Dermis microvascular lymphatic vessel endothelial cell (primary cell): ENCODE results near the gene CDKAL1. TPM values are rescaled to one million over a fixed set of nuclear protein-coding genes. Genes with fewer than 3 reads are reported as not detected.

ENCODE experiments used
- DNase-seq, 2 donors: peaks; one replicate each; pipeline versions ENCODE4 v3.0.0 to v3.0.0-alpha.2; 2010; ENCODE audit warnings: low read depth in 2 of 2
- total RNA-seq: library from RNA; depleted of rRNA; stranded (reverse); fragments of >200 nt; gene quantifications from 2 replicates; pipeline ENCODE4 v1.2.1, GENCODE V29; 2014

The CDKAL1 gene
- total RNA-seq, 1 donor from 2014 or later: 17.8 TPM

DNA sequence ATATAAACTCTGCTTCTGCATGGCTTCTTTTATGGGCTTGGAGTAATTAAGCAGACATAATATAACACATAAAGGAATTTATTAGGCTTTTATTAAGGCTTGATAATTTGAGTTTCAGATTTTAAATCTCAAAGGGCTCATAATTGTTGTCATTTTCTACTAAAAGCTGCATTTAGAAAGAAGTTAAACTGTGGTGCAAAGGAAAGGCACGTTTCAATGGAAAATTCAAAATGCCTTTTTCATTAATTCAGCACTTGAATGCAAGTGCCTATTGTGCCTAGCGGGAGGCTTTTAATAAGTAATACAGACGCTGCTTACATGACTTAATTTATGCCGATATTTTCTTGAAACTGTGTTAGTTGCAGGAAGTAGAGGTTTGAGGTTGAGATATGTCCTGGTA is 627.5 kb downstream of the CDKAL1 start:
- no peak for DNase-seq

DNA sequence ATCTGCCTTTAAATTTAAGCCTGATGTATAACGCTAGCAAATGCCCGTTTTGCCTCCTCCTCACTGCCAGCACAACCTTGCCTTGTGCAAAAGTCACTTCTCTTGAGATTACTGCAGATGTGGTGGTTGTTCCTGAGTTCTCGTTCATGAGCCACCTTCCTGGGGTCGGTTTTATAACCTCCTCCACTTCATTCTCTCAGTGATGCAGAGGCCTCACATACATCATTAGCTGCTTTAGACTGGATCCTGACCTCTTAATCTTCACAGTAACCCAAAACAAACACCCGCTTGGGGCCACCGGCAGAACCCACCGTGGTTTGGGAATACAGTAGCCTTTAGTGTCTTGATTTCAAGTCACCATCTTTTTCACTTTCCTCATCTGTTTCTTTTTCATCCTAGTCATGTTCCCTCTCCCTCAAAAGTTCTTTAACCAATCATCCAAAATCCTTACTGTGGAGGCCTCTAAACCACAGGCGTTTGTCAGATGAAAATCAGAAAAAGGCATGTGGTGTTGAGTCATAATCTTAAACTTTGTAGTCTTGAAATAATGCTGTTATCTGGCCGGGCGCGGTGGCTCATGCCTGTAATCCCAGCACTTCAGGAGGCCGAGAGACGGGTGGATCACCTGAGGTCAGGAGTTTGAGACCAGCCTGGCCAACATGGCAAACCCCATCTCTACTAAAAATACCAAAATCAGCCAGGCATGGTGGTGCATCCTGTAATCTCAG is 629.0 kb downstream of the CDKAL1 start:
- no peak for DNase-seq

DNA sequence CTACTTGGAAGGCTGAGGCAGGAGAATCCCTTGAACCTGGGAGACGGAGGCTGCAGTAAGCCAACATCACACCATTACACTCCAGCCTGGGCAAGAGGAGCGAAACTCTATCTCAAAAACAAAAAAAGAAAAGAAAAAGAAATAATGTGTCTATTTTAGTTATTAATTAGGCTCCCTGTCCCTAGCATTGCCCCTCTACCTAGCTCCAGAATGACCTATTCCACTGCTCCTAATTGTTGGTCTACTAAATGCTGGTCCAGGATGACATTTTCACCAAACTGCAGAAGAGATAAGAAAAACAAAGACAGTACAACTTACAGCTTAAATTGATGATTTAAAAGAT is 629.6 kb downstream of the CDKAL1 start:
- DNase-seq: no peak

DNA sequence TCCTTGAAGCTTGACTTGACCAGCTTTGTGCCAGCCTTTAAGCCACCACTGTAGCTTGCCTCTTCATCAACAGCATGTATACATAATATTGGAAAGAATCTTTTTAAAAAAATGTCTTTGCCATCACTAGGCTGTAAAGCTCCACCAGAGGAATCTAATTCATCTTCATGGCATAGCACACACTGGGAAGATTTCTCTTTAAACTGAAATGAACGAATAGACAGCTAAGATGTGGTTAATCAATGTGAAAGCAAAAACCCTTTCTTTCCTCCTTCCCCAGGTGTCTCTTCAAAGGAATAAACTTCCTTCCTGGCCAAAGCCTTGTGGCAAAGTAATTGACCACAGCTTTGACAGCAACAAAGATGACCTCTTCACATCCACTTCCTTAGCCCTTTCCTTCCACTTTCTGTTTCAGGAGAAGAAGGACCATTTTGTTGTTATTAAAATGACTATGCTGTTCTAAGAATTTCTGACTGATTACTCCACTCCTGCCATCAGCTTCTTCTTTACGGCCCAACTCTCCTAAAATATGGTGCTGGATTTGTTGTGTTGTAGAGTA is 630.6 kb downstream of the CDKAL1 start:
- peak in 1 of 2 donors; percentile 55 for DNase-seq

DNA sequence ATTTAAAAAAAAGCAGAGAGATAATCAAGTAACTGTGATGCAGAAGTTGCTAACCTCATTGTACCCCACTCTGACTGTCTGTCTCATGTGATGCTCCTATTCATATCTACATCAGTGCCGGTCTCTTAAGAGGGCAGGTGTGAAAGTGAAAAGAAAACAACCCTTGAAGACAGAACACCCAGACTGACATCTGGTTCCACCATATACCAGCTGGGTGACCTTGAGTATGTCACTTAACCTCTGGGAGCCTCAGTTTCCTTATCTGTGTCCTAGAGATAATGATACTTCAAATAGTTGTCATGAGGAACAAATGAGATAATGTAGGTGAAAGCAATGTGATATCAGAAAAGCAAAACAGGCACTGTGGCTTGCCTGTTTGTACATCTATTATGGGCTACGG is 632.5 kb downstream of the CDKAL1 start:
- no peak for DNase-seq

DNA sequence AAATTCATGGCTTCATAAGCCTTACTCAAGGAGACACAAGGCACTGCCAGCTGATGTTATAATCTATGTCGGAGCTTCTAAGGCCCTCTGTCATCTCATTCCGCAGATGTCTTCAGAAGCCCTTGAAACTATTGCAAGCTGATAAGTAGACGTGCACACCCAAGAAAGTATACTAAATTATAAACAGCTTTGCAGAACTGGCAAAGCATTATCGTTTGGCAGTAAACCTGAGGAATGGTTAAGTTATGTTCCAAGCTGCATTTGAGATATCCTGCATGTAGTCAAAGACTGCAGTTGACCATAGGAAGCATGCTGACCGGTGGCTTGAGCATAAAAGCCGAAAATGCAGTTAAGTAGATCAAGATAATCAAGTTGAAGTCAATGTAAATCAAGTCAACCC is 633.5 kb downstream of the CDKAL1 start:
- no peak for DNase-seq

DNA sequence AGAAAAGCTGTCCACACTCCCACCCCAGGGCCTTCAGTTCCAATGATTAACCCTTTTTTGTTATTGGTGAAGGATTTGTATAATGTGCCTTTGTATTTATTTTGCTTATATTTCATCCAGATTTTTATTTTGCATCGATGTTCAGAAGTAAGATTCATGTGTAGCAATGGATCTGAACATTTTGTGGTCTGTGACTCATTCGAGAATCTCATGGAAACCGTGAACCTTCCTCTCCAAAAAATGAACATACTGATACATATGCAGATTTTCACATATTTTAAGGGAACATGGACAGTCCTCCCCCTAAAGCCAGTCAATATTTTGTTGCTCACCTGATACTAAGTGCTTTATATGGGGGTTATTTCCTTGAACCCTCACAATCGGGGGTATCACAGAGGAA is 637.5 kb downstream of the CDKAL1 start:
- DNase-seq: no peak

DNA sequence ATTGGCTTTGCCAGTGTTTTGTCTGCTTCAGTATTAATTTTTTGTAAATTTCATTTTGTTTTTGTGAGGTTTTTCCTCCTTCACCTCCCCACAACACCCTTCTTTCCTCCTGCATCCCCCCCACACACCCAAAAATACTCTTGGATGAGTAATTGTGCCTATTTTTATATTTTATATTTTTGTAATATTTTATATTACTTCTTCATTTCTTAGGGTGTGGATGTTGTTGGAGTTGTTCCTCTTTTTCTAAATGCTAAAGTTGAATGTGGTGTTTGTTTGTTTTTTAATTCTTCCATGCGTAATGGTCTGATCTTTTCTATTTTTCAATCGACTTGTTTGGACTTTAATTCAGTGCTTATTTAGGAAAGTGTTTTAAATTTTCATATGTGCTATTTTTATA is 638.8 kb downstream of the CDKAL1 start:
- DNase-seq: no peak

DNA sequence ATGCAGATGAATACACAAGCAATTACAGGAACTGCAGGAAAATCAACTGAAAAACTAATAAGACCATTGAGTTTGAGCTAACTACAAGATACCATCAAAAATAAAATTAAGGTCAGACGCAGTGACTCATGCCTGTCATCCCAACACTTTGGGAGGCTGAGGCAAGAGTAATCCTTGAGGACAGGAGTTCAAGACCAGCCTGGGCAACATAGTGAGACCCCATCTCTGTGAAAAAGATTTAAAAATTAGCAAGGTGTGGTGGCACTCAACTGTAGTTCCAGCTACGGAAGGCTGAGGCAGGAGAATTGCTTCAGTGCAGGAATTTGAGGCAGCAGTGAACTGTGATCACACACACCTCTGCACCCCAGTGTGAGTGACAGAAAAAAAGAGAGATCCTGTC is 639.4 kb downstream of the CDKAL1 start:
- no peak for DNase-seq

DNA sequence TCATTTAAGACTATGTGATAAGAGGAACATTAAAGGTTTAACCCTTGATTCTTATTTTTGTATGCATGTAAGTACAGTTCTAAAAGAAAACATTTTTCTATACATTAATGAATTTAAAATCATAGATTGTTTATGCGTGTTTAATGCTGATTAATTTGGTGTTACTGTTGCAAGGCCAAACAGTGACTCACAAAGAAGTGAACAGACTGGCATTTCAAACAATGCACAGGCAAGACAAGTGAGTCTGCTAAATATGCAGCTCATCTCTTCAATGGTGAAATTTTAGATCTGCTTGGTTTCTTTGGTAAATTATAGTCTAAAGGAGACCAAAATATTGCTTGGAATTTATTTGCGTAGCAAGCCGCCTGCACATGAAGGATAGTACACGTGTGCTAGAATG is 641.9 kb downstream of the CDKAL1 start:
- no peak for DNase-seq

DNA sequence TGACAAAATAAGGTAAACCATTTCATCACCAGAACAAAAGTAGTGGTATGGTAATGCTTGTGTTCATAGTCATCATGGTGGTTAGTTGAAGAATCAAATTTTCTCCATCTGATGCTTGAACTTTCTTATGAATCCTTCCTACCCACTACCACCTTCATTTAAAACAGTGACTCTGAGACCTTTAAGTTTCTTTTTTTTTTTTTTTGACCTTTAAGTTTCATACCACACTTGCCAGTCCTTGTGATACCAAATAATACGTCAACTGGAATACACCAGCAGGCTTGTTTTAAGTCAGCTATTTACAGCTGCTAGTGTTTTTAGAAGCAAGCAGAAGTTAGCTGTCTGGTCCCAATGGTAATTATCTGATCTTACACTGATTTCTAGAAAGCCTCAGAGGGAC is 645.9 kb downstream of the CDKAL1 start:
- DNase-seq: no peak

DNA sequence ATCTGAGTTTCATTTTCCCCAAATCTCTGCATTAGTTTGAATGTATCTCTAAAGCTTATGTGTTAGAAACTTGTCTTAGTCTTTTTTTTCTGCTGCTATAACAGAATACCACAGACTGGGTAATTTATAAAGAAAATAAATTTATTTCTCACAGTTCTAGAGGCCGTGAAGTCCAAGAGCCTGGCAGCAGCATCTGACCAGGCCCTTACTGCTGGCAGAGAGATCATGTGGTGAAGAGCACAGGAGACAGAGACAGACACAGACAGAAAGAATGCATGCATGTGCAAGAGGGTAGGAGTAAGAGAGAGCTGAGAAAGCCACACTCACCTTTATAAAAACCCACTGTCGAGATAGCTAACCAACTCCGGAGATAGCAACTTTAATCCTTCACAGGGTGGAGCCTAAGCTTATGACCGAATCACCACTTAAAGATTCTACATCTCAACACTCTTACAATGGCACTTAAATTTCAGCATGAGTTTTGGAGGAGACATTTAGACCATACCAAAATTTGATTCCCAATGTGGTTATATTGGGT is 646.6 kb downstream of the CDKAL1 start:
- no peak for DNase-seq

DNA sequence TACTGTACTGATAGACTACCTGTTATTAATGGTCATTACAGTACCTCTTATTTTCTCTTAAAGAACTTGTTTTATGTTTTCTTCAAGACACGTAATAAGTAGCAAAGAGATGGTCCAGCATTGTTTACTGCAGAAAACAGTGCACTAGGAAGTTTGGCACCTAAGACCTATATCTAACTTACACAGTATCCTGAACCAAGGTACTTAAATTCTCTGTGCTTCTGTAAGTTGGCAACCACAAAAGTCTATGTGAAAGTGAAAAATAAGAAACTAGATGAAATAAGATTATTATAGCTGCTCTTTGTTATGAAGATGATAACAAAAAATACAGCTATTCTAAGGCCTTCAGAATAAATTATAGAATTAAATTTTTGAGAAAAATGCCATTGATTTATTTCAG is 647.6 kb downstream of the CDKAL1 start:
- DNase-seq: no peak

DNA sequence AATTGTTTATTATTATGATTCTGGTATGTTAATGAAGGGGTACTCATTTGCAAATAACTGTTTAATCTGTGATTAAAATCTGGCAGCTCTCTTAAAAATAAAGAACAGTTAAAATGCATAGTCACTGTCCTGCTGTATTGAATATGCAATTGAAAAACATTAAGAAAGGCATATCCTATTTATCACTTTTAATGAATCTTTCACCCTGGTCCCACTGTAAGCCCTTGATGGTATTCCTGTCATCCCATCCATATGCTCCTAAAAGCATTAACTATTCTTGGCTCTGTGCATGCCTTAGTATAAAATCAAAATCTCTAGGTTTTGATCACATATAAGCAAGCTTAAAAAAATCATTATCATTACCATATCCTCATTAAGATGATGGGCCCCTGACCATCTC is 648.3 kb downstream of the CDKAL1 start:
- DNase-seq: no peak

DNA sequence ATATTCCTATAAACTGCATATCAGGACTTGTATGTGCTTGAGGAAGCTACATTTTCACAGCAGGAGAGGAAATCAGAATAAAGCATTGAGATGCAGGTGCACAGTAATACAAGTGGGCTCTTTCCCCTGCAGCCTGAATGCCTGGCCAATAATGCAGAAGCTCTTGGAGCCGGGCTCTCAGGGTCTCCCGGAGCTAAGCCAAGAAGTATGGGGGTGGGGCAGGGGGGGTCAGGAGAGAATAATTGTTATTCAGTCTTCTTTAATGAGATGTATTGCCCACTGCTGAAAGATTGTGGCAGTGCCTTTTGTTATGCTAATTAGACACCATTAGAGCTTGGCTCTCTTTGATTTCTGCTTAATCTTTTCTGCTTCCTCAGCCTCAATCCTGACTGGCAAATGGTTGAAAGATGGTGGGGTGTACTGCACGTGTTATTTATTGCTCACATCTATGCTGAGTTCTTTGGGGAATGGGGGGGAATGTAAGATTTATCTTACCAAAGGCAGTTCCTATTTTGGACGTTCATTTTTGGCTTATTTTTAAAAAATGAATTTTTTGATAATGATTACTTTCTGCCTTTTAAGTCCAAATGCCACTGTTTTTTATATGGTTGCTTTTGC is 651.7 kb downstream of the CDKAL1 start:
- DNase-seq: no peak

DNA sequence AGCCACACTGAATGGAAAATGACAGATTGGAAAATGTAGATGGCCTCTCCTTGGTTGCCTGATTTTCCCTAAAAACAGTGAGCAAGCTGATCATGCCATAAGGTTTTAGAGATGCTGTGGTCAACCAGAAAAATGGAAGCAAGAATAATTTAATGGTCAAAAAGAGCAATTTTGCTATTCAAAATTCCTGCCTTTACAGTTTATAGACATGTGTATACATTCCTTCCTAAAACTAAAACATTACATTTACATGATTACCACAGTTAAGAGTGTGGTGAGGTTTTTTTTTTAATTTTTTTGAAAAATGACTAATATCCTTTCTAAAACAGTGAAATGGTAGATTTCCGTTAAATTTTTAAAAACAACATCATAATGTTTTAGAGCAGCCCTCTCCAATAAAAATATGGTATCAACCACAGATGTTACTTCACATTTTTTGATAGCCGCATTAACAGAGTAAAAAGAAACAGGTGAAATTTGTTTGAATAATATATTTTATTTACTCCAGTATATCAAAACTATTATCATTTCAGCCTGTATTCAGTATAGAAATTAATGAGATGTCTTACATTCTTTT is 652.3 kb downstream of the CDKAL1 start:
- DNase-seq: peak; percentile 38 to 58

DNA sequence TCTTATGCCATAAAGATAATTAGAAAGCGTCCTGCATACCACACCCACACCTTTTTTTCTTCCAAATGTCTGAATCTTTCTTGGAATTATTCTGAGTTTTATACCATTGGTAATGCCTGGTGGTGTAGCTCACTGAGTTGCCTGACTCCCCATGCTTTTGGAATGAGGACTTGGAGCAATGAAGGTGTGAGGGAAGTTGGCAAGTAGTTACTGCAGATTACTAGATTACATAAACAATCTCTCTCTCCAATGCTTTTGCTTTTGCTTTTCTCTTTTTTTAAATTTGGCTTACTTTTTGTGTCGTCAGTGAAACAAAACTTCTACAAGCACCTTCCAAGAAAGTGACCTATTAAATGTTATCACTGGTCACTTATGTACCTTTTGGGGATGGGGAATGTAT is 653.2 kb downstream of the CDKAL1 start:
- no peak for DNase-seq

DNA sequence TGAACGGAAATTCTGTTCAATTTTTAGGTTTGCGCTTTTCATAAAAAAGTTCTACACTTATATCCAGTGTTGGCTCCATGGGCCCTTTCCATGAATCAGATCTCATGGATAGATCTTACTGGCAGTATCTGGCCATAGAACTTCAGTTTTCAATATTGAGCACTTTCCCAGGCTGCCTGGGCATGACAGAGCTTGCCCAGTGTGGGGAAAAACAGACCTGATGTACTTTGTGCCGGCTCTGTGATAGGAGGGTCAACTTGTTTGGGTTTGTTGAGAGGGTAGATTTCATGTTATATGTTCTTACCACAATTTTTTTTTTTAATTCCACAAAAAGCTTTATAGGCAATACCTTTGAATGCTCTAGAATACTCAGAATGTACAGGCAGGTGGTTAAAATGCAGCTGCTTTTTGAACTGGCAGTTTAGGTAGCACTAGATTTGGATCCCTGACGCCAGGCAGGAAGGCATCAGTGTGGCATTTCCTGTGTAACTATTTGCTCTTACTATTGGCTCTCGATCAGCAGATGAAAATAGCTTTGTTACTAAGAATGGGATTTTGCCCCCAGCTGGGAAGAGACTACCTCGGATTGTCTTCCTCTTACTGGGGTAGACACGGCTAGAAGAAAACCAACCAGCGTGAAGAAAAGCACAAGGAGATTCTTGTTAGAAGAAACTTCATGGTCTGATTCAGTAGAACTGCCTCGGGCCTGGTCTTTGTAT is 654.4 kb downstream of the CDKAL1 start:
- peak; percentile 34 to 76 for DNase-seq

DNA sequence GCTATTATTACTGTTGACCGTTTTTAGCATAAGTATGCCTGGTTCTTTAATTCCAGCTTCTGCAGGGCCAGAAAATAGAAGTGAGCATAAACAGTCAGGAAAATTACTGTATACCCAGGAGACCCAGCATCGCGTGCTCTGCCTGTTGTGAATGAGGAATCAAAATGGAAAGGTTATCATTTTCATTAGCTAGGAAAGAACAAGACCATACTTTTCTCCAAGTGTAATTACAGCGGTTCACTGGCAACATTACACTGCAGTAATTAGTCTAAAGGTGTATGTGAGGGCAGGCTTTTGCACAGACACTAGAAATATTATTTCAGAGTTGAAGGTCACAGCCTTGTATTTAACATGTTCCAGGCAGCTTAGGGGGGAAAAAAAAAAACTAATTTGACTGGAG is 655.5 kb downstream of the CDKAL1 start:
- DNase-seq: no peak

DNA sequence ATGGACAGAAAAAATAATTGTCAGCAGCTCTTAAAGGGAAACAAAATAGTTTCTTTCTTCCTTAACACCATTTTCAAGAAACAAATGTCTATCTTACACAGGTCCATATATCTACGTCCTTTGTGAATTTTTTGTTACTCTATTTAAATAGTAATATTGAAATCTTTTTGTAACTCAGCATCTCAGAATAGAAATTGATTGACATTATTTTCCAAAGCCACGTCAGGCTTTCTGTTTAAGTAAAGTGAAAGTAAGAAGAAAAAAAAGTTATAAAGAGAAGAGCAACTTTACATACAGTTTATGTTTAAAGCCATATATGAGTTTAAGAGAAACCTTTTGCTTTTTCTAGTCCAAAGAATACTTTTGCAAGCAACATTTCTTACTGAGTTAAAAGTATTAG is 656.4 kb downstream of the CDKAL1 start:
- no peak for DNase-seq

DNA sequence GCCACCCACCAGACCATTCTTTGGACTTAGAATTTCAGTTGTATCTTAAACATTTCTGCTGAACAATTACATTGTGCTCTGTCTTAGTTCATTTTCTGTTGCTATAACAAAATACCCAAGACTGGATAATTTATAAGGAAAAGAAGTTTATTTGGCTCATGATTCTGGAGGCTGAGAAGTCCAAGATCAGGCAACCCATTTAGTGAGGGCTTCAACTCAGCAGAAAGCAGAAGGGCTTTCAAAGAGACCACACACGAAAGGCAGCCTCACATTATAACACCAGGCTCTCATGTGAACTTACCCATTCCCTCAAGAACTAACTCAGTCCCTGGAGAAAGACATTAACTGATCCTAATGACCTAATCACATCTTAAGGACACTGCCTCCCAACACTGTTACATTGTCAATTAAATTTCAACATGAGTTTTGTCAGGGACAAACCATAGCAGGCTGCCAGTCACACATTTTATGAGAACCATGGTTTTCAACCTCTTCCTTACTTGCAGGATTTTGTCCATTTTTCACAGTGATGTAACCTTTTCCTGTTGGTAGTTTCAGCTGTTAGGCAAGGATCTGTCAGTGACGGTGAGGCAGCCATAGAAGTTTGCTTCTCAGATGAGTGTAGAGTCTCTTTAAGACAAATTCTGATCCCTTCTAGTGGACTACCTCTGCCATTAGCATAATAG is 659.7 kb downstream of the CDKAL1 start:
- DNase-seq: no peak
